SKM-1 (cell line): ENCODE results near the gene CCDC102A.
"Not testable (repeated sequence)": the region's sequence is repeated elsewhere in the genome, so short reads cannot be mapped to it uniquely, and the experiment has no call there.

Source experiments
- DNase-seq: peaks from one replicate; lab custom pipeline; 2025; ENCODE audit not compliant: unreplicated experiment; lab: John Stamatoyannopoulos, UW

The CCDC102A gene

DNA sequence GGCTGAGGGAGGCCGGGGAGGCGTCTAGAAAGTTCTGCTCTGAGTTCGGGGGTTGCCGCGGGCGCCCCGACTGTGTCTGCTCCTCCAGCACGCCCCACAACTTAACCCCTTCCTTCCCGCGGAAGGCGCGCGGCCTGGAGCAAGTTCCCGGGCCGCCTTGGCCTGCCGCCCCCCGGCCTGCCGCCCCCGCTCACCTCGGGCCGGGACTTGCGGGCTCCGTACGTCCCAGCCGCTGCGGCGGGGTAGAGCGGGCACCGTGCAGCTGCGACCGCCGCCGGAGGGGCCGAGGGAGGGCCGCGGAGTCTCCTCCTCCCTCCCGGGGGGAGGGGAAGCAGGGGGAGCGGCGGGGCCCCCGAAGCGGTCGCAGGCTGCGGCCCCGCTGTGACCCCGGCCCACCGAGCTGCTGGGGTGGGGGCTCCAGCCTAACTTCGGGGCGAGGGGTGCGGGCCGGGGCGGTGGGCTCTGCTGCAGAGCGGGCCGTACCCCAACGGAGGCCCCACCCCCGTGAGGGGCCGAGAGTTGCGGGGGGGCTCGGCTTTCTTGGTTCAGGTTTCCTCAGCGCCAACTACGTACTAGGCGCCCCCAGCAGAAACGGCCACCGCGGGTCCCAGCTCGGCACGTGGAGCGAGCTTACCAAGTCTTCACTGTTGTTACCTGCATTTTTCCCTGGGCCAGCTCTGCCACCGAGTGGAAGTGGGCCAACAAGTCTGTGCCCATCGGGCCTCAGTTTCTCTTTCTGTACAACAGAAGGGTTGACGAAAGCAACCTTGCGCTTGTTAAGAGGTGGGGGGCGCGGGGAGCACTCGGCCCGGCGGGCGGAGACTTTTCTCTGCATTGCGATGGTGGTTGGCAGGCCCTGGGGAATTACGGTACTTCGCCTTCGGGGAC, at the start of gene CCDC102A:
Gene CCDC102A (minus strand): TSS at position 266 of the 888 bp plus-strand sequence. CDS start 7,394 bp downstream, outside the sequence.
- DNase-seq: no peak

DNA sequence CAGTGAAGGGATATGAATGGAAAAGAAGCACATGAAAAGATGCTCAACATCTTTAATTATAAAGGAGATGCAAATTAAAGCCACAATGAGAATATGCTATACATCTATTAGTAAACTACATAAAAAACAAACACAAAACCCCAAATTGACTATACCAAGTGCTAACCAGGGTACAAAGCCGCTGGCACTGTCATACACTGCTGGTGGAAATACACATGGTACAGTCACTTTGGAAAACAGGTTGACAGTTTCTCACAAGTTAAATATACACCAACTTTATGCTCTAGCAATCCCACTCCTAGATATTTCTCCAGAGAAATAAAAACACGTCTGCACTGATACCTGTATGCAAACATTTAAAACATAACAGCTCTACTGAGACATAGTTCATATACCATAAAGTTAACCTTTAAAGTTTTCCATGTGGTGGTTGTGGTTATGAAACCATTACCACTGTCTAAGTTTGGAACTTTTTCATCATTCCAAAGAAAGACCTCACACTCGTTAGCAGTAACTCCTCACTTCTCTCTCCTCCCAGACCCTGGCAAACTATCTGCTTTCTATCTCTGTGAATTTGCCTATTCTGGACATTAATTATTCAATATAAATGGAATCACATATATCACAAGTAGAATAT, 48.8 kb upstream of the CCDC102A start:
- DNase-seq: no peak

DNA sequence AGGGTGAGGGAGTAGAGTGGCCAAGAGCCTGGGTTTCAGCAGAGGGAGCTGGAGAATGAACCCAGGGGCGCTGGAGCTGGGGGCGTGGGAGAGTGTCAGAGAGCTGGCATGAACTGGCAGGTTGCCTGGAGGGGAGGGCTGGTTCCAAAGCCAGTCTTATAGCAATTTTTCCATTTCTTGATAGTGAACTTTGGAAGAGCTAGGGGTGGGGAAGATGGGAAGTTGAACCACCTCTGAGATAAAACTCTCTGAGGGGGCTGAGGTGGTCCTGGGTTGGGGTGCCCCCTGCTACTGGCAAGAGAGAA, 42.9 kb upstream of the CCDC102A start:
- no peak for DNase-seq

DNA sequence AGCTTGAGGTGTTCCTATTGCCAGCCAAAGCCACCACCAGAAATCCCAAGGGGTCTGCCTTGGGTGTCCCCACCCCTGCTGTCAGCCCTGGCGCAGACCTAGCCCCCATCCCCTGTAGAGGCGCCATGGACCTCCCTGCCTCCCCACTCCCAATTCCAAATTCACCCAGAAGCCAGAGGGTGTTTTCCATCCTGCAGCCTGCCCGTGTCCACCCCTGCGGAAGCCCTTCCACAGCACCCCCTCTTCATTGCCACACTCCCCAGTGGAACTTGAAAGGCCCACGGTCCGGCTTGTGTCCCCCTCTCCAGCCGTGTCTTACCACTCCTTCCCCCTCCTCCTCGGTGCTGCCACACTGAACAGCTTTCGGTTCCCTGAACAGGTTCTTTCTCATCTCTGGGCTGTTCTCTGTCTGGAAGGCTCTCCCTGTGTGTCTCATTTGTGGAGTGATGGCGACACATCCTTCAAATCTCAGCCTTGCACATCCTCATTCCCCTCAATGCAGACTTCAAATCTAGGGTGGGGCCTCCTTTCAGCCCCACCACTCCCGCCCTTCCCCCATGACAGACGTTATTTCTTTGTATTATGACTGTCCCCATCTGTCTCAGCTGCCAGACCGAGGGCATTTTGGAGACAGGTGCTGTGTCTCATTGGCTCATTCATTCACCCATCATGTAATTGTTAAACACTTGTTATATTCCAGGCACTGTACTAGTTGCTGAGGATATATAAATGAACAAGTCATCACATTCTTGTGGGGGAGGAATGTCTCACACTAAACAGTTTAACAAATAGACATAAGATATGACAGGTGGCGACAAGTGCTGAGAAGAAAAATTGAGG, 42.4 kb upstream of the CCDC102A start:
- DNase-seq: no peak

DNA sequence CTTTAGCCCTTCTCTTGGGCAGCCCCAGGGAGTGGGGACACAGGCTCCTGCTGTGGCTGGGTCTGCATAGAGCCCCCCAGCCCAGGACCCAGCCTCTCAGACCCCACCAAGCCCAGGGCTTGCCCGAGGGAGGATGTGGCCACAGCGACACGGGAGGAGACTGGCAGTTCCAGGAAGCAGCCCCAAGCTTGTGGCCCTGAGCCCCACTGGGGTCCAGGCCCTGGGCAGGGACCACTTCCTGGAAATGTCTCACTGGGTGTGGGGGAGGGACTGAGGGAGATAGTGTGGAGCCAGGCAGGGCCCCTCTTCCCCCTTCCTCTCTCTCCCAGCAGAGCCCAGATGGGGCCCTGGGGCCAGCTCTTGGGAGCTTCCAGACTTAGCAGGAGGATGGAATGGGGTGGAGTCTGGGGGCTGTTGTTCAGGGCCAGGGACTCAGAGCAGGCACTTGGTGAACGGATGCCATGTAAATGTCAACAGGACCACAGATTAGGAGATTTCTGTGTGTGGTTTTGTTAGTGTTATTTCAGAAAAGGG, 41.4 kb upstream of the CCDC102A start:
- DNase-seq: no peak

DNA sequence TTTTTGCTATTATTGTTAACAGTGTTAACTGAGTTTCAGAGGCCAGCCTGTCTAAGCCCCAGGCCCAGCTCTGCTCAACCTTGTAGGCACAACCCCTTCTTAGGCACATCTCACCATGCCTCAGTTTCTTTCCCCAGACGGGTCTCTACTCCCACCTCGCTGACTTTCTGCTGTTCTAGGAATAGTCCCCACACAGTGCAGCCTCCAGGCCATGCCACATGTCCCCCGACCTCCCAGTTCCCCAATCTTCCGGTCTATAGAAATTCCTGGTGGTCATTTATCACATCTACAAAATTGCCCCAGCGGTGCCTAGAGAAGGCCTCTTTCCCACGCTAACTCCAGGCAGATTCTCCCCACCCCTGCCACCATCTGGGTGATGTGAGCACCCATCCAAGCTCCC, 40.8 kb upstream of the CCDC102A start:
- no peak for DNase-seq

DNA sequence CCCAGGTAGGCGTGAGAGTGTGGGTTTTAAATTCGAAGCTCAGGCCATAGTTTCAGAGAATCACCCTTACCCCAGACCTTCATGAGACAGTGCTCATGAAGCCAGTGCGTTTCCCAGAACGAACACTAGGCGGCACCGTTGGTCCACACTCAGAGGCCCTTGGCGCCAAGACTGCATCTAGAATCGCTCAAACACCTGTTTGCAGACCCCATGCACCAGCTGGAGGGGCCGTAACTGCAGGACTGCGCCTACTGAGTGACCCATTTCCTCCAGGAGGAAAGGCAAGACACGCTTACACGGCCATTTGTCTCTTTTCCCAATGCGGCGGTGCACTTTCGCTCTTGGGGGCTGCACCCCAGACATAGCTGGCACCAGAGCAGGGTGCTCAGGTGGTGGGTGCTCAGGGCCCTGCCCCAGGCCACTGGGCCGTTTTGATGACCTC, 40.1 kb upstream of the CCDC102A start:
- peak; percentile 44 for DNase-seq

DNA sequence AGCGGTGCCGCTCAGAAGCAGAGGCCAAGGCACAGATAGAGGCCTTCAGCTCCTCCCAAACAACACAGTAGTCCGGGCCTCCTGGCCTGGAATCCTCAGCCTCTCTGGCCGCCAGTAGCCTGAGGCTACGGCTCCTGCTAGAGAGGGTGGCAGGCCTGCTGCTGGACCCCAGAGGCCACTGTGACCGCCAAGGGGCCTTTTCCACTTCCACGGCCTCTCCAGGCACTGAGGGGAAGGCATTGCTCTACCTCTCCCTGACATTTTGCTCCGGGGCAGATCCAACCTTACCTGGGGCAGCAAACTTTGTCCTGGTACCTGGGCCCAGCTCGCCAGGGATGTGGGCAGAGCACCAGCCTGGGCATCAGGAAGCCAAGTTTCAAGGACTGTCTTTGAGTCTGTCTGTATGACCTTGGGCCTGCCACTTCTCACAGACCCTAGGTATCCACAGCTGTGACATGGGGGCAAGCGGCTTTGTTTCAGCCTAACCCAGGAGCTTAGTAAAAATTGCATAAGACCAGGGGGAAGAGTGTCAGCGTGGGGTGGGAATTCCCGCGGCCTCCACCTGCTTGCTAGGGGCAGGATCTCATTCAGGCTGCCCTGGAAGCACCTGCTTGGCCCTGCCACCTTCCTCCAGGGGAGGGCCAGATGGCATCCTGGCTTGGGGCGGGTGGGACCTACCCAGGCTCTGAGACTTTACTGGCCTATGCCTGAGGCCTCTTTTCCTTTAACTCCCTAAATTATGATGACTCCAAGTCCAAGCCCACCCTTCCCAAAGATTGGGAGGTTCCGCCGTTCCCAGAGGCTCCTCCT, 39.3 kb upstream of the CCDC102A start:
- DNase-seq: no peak

DNA sequence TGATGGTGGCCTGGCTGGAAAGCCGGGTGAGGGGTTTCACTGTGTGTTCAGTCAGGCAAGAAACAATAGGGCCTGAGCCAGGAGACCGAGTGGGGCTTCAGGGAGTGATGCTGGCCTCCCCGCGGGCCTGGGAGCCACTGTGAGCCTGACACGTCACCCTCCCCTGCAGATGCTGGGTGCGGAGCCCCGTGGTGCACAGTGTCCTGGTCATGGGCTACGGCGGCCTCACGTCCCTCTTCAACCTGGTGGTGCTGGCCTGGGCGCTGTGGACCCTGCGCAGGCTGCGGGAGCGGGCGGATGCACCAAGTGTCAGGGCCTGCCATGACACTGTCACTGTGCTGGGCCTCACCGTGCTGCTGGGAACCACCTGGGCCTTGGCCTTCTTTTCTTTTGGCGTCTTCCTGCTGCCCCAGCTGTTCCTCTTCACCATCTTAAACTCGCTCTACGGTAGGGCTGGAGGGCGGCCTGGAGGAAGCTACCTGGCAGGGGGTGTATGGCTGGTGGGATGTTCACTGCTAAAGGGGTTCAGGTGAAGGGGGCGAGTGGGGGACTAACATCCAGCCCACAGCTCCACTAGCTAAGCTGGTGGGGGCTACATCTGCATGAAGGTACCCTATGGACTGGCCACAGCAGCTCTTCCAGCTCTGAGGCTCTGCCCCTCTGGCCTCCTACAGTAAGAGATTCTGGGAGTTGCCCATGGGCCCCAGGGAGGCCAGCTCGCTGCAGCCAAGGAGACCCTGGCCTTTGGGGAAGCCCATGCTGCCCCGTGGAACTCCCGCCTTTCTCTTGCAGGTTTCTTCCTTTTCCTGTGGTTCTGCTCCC, 38.5 kb upstream of the CCDC102A start:
- no peak for DNase-seq

DNA sequence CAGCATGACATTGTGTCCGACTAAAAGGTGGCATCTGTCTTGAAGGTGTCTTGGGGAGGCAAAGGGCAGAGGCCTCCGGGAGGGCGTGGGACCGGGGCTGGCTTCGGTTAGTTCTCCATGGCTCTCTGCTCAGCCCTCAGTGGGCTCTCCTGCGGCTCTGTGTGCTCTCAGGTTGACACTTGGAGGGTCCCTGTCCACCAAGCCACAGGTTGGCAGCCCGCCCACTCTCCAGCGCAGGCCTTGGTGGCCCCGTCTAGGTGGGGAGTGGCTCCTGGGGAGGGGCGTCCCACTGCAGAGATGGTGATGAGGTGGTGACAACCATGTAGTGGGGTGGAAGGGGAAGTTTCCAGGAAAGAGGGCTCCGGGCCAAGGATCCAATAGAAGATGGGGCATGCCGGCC, 37.7 kb upstream of the CCDC102A start:
- DNase-seq: no peak

DNA sequence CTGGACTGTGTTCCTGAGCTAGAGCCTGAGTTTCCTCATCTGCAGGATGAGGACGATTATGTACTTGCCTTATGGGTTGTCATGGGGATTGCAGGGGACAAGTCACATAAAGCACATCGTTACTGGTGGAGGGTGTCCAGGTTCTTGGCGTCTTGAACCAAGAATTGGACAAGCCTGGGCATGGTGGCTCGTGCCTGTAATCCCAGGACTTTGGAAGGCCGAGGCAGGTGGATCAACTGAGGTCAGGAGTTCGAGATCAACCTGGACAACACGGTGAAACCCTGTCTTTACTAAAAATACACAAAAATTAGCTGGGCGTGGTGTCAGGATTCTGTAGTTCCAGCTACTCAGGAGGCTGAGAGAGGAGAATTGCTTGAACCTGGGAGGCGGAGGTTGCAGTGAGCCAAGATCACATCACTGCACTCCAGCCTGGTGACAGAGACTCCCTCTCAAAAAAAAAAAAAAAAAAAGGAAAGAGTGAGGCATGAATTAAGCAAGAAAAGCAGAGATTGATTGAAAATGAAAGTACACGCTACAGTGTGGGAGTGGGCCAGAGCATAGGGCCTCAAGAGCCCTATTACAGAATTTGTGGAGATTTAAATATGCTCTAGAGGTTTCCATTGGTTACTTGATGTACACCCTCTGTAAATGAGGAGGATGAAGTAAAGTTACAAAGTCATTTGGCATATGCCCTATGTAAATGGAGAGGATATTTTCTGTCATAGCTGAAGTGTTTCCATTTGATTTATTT, 36.8 kb upstream of the CCDC102A start:
- DNase-seq: no peak

DNA sequence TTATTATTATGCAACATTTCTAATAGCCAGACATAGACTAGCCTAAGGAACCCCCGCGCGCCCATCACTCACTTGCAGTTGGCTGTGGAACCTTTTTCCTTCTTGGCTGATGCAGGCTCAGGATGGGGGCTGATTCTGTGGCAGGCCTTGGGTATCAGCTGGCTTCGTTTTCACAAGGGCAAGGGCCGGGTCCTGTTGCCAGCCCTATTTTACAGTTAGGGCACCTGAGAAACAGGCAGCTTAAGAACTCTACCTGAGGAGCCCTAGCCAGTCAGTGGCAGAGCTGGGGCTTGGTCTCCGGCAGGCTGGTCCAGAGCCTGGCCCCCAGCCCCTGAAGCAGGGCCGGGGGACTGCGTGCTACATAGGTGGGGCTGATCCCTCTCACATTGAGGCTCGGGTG, 34.7 kb upstream of the CCDC102A start:
- no peak for DNase-seq

DNA sequence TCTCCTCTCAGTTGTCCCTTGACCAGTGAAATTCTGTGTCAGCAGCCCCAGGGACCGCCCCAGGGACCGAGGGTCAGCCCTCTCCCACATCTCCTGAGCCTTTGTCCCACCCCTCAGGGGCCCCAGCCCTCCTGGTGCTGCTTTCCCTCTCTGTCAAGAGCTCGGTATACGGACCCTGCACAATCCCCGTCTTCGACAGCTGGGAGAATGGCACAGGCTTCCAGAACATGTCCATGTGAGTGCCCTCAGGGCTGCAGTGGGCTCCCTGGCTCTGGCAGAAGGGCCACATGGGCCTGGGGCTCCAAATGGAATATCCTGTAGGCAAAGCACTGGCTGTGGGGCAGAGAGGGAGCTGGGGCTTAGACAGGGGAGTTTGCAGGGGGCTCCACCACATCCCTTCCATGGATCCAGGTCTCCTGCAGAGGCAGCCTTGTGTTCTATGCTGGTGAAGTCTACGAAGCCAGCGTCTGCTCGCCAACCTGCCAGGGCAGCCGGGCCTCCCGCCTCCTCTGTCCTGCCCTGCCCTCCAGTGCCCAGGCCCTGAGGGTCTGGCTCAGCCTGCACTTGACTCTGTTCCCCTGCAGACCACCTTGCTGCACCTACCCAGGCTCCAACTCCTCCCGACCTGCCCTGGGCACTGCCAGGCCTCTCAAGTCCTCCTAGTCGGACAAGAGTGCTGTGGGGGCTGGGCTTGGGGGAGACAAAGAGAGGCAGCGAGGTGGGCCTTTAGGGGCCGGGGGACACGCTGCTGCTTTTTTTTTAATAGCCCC, 34.1 kb upstream of the CCDC102A start:
- no peak for DNase-seq

DNA sequence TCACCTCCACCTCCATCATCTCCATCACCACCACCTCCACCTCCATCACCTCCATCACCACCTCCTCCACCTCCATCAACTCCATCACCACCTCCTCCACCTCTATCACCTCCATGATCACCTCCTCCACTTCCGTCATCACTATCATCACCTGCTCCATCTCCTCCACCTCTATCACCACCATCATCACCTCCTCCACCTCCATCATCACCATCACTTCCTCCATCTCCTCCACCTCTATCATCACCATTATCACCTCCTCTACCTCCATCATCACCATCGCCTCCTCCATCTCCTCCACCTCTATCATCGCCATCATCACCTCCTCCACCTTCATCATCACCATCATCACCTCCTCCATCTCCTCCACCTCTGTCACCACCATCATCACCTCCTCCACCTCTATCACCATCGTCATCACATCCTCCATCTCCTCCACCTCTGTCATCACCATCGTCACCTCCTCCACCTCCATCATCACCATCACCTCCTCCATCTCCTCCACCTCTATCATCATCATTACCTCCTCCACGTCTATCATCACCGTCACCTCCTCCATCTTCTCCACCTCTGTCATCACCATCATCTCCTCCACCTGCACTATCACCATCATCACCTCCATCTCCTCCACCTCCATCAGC, 33.1 kb upstream of the CCDC102A start:
- DNase-seq: no peak

DNA sequence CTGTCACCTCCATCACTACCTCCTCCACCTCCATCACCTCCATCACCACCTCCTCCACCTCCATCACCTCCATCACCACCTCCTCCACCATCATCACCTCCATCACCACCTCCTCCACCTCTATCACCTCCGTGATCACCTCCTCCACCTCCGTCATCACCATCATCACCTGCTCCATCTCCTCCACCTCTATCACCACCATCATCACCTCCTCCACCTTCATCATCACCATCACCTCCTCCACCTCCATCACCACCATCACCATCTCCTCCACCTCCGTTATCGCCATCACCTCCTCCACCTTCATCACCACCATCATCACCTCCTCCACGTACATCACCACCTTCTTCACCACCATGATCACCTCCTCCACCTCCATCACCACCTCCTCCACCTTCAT, 32.4 kb upstream of the CCDC102A start:
- not testable (repeated sequence) for DNase-seq

DNA sequence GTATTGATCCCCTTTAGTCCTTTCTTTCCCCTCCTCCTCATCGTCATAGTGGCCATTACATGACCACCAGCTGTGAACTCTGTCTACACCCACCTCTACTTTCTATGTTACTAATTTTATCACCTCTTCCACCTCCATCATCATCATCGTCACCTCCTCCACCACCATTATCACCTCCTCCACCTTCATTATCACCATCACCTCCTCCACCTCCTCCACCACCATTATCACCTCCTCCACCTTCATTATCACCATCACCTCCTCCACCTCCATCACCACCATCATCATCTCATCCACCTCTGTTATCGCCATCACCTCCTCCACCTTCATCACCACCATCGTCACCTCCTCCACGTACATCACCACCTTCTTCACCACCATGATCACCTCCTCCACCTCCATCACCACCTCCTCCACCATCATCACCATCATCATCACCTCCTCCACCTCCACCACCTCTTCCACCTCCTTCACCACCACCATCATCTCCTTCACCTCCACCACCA, 31.9 kb upstream of the CCDC102A start:
- DNase-seq: no peak

DNA sequence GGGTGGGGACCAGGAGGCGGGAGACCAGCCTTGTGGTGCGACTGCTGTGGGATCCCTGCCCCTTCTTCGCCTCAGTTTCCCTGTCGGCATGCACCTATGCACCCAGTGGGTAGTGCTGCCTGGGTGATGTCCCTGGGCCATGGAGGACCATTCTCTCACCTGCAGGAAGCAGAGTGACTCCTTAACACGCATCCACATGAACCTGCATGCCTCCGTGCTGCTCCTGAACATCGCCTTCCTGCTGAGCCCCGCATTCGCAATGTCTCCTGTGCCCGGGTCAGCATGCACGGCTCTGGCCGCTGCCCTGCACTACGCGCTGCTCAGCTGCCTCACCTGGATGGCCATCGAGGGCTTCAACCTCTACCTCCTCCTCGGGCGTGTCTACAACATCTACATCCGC, 31.3 kb upstream of the CCDC102A start:
- no peak for DNase-seq

DNA sequence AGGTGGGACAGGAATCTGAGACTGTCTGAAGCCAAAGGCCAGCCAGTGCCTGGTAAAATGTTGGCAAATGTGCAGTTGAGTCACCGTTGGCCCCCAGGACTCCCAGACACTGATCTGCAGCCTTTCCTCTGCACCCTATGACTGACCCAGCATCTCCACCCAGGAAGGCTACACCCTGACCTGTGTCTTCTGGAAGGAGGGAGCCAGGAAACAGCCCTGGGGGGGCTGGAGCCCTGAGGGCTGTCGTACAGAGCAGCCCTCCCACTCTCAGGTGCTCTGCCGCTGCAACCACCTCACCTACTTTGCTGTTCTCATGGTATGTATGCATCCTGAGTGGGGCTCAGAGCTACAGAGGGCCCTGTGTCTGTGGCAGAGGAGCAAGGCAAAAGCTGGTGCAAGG, 30.1 kb upstream of the CCDC102A start:
- no peak for DNase-seq
